ENCODE measurements around the gene BBS9.
"Not testable (repeated sequence)": the region's sequence is repeated elsewhere in the genome, so short reads cannot be mapped to it uniquely, and the experiment has no call there.

BBS9 gene

DNA sequence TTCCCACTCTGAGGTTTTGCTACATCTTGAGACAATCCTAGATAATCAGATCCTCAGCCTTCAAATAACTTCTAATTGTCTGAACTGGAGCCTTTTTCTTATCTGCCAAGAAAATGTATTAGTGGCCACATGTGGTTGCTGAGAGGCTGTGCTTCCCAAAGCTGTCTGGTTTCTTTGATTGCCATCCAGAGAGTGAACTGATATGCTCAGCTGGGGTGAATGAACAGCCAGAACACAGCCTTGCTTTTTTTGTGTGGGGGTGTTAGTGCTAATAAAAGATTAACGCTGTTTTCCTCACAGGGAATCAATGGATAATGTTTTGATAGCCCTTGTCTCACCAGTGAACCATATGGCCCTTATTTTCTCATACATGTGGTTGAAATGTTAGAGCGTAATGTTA, 66.9 kb downstream of the BBS9 start:
- DNase-seq (ENCODE audit: low read depth) = no peak

DNA sequence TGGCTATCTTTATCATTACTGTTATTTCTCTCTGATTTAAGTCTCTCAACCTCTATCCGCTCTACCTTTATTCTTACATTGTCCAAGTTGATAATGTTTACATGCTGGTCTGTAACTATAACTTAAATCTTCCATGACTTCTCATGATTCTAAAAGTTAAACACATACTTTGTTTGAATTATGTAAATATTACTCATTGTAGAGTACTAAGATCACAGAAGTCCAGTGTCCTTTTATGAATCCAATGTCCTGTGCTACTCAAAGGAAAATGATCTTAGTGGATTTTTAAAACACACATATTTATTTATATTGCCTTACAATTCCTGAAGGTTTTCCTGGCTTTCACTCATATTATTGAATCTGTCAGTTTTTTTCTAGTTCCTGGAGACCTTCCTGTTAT, 70.9 kb downstream of the BBS9 start:
- DNase-seq (ENCODE audit: low read depth) = no peak

DNA sequence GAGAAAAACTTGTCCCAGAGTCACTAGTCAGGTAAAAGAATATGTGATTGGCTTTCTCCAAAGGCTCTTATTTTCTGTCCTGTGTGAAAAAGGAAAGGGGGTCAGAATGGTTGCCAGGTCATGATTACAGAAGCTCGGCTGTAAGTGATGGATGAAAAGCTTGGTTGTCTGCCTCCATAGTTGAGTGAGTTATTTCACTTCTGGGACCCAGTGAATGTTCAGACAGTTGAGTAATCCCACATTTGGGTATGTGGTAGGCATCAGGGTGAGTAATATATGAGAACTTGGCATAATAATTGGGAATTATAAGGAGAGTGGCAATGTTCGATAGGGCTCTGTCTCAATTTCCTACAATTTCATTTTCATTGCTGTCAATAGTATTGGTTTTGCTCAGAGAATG, 72.5 kb downstream of the BBS9 start:
- DNase-seq (ENCODE audit: low read depth) = no peak

DNA sequence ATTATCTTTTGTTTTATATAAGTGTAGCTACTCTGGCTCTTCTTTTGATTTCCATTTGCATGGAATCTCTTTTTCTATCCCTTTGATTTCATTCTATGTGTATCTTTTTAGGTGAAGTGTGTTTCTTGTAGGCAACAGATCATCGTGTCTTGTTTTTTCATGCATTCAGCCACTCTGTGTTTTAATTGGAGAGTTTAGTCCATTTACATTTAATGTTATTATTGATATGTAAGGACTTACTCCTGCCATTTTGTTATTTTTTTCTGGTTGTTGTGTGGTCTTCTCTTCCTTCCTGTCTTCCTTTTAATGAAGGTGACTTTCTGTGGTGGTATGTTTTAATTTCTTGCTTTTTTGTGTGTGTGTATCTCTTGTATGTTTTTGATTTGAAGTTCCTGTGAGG, 81.6 kb downstream of the BBS9 start:
- no peak for DNase-seq (ENCODE audit: low read depth)

DNA sequence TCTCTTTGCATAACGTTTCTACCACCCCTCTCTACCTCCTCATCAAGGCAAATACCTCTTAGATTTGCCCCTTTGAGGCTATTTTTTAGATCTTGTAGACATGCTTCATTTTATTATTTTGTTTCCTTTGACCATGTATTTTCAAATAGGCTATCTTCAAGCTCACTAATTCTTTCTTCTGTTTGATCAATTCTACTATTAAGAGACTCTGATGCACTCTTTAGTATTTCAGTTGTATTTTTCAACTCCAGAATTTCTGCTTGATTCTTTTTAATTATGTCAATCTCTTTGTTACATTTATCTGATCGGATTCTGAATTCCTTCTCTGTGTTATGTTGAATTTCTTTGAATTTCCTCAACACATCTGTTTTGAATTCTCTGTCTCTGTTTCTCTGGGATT, 82.8 kb downstream of the BBS9 start:
- no peak for DNase-seq (ENCODE audit: low read depth)

DNA sequence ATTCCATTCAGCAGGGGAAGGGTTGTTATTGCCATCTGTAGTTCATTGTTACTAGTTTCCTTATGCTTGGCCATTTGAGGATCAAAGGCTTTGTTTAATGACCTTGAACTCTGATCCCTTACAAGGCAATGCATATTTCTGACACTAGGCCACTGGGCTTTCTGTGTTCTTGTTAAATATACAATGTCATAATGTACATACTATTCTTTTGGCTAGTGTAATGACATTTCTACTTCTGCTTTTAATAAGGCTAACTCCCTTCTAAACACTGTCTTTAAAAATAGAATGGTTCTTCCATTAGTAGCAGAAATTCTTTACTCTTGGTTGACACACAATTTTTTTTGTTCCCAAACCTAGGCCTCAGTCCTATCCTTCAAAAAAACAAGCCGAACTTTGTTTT, 86.6 kb downstream of the BBS9 start:
- DNase-seq (ENCODE audit: low read depth) = no peak

DNA sequence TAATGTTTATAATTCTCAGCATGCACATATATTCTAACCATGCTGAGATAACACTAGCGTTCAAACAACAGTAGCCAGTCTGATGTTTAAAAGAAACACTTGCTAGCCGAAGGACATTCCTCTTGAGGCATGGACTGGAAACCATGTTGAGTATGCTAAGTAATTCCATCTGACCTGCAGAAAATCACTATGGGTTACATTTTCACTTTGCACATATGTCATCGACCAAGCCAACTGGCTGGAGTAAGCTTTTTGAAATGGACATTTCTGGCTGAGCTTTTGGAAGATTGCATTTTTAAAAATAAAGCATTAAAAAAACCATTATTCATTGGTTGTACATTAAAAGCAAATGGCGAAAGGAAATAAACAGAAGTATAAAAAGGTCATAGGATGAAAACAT, 88.2 kb downstream of the BBS9 start:
- DNase-seq (ENCODE audit: low read depth) = no peak

DNA sequence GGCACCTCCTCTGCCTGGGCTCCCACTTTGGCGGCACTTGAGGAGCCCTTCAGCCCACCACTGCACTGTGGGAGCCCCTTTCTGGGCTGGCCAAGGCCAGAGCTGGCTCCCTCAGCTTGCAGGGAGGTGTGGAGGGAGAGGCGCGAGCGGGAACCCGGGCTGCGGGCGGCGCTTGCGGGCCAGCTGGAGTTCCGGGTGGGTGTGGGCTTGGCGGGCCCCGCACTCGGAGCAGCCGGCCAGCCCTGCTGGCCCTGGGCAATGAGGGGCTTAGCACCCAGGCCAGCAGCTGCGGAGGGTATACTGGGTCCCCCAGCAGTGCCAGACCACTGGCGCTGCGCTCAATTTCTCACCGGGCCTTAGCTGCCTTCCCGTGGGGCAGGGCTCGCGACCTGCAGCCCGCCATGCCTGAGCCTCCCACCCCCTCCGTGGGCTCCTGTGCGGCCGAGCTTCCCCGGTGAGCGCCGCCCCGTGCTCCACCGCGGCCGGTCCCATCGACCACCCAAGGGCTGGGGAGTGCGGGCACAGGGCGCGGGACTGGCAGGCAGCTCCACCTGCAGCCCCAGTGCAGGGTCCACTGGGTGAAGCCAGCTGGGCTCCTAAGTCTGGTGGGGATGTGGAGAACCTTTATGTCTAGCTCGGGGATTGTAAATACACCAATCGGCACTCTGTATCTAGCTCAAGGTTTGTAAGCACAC, 89.6 kb downstream of the BBS9 start:
- DNase-seq (ENCODE audit: low read depth) = not testable (repeated sequence)

DNA sequence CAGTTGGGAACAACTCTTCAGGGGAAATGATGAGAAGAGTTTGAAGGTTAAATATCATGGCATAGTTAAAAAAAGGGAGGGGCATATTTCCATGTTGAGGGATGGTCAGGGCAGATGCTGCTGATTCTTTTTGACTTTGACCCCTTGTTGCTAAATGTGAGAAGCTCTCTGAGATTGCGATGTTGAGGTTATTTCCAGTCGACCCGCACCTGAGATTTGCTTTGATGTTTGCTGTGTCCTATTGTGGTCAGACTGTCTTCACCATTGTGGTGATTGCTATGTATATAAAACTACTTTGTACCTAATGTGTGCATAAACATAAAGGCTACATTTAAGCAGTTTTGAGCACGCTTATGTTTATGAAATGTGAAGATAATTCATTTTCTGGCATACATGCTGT, 90.9 kb downstream of the BBS9 start:
- DNase-seq (ENCODE audit: low read depth) = no peak

DNA sequence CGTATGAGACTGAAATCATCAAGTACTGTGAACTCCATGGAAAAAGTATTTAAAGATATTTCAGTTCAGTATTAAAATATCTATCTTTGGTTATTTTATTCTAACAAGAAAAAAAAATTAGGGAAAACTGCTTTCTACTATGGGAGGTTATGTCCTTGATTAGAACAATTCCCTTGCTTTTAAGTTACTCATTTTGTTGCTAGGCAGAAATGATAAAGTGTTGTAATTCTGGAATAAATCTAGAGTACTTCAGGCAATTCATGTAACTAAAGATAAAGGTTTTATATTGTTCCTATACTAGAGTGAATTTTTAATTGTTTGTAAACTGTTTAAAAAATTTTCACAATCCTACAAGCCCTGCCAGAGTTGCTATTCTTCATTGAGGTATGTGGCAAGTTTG, 92.0 kb downstream of the BBS9 start:
- DNase-seq (ENCODE audit: low read depth) = no peak

DNA sequence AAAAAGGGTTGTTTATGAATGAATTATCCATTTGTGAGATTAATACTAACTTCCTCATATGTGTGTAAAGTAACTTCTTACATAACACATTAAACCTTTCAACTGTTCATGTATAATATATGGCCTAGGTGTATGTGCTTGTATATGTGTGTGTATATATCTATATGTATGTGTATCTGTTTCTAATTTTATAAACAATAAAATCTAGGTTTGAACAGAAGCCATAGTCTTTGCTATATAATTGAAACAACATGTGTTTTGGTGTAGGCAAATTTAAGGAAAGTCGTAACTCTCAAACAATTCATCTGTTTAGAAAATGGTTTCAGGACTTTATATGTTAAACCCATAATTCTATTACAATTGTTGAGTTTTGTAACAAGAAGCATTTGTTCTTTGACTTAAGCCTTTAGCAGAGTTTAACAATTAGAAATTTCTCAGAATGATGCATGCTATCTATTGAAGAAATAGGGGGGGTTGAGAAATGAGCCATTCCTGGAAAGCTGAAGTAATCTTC, 103.3 kb downstream of the BBS9 start:
- no peak for DNase-seq (ENCODE audit: low read depth)

DNA sequence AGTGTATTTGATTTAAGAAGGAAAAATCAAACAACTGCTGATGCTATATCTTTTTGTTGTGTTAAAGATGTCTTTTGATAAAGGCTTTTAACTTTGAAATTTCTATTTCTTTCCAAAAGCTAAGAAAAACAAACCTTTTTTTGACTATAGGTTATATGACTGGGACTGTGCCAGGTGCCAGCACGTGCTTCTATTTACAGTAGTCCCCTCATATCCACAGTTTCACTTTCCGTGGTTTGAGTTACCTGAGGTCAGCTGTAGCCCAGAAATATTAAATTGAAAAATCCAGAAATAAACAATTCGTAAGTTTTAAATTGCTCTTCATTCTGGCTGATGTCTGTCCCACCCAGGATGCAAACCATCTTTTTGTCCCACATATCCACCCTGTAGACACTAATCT, 104.3 kb downstream of the BBS9 start:
- no peak for DNase-seq (ENCODE audit: low read depth)

DNA sequence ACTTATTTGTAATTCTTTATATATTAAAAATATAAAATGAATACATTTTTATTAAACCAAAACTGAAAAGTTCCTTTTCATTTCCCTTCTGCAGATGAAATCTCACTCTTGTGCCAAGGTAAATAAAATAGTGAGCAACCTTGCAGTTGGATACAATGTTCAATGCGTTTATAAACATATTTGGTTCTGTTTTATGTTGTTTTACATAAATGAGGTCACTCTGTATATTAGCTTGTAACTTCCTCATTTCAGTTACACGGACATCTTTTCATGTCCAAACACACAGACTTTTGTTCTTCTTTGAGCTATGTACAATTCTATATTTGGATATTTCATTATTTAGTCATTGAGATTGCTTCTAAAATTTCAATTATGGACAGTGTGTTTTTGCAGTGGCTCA, 107.7 kb downstream of the BBS9 start:
- no peak for DNase-seq (ENCODE audit: low read depth)

DNA sequence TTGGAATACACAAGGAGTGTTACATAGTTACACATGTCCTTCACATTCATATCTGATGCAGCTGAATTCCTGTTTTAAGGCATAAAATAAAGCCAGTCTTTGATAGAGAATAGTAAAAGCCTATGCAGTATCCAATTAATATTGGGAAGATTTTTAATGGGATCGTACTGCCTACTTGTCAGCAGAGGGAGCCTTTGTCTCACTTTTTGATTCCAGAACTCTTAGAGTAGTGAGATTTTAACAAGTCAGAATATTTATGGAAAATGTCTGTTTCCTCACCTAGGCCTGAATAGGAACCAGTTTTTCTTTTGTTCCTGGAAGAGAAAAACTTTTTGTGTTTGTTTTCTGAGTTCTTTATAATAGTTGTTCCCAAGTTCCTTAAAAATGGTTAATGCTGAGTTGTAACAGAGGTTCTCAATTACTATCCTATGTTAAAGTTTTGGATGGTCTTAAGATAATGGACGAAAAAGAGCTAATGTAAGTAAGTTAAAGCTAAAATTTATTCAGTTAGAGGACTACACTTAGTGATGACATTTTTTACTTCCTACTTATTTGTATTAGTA, 114.0 kb downstream of the BBS9 start:
- no peak for DNase-seq (ENCODE audit: low read depth)

DNA sequence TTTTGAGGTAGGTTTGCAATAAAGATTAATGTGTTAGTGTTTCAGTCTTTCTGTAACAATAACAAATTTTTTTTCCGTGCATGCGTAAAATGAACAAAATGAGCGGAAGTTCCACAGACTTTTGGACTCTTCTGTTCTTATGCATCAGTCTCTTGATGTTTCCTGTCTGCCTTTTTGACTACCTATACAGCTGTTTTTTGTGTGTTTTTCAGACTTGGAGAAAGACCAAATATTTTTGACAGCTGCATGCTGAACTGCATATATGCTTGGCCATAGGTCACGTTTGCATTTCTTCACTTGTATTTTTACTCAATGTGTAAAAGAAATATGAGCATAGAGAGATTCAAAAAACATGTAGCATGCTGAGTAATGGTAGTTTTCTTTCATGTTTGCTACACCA, 119.3 kb downstream of the BBS9 start:
- no peak for DNase-seq (ENCODE audit: low read depth)

DNA sequence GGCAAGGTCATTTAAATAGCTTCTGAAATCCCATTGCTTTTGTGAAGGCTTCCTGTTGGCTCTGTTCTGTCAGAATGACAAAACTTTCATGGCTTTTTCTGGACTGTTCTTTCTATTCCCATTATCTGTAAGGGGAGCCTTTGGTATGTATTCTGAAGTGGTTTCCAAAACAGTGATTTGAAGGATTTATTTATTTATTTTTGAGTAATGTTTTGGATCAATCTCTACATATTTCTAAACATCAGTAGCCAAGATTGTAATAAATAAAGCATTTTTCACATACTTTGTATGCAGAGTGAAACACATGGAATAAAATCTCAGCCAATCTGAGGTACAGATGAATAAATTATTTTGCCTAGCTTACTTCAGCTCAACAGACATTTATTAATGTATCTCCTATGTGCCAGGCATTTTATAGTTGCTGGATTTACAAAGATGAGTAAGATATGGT, 121.1 kb downstream of the BBS9 start:
- DNase-seq (ENCODE audit: low read depth) = no peak

DNA sequence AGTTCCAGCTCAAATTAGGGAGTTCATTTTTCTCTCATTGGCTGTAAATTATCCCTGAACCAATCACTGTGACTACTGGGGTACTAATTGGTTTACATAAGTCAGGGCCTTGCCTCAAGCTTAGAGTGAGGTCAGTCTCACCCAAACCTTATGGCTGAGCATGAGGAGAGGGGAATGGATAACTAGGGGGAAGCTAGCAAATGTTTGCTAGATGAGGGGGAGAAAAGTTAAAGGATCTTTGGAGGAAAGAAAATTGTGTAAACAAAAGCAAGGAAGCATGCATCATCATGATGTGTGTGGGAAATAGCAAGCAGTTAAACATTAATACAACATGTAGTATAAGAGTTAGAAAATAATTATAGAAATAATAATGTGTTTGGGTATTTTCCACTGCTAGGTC, 121.9 kb downstream of the BBS9 start:
- no peak for DNase-seq (ENCODE audit: low read depth)

DNA sequence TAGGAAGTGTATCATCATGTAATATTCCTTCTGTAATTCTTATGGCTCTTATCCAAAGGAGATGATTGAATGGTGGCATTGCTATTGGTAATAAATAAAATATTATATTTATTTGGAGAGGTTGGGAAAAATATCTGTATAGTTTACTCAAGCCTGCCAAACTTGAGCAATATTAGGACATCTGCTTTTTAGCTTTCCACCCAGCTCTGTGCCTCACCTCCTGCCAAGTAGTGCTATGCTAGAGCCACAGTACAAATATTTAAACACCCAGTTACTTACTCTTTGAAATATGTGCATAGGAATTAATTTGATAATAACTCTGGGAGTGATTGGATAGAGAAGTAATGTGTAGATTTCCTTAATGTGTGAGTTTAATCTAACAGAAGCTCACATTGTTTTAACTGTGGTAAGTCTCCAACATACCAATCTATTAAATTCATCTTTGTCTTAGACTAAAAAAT, 129.2 kb downstream of the BBS9 start:
- DNase-seq (ENCODE audit: low read depth) = no peak

DNA sequence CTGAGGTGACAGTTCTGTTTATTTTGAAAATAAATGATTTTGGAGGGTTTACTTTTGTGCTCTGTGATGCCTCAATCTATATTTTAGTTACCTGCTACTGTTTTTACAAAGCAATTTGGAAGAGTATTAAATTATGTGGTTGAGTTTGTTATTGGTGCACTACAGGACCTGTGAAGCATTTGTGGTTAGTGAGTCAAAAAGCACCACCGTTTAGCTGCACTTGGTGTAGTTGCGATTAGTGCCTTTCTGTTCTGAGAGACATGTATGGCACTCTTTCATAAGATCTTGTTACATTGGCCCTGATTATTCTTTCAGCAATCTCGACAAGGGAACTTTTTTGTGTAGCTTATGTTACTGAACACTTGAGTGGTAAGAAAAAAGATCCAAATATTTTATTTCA, 132.2 kb downstream of the BBS9 start:
- DNase-seq (ENCODE audit: low read depth) = no peak

DNA sequence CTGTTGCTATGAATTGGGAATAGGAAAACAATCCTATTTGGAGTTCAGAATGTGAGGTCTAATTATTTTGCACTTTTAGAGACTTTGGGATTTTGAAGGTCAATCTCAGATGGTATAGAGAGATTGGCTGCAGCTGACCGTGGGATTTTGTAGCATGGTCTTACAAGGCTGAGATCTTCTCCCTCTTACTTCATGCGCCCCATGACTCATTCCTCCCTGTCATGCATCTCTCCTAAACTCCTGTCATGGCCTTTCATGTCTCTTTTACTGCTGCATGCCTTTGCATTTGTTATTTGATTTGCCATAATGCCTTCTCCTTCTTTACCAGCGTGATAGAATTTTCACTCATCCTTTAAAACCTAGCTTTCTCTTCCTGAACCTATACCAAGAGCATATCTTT, 133.1 kb downstream of the BBS9 start:
- DNase-seq (ENCODE audit: low read depth) = no peak

DNA sequence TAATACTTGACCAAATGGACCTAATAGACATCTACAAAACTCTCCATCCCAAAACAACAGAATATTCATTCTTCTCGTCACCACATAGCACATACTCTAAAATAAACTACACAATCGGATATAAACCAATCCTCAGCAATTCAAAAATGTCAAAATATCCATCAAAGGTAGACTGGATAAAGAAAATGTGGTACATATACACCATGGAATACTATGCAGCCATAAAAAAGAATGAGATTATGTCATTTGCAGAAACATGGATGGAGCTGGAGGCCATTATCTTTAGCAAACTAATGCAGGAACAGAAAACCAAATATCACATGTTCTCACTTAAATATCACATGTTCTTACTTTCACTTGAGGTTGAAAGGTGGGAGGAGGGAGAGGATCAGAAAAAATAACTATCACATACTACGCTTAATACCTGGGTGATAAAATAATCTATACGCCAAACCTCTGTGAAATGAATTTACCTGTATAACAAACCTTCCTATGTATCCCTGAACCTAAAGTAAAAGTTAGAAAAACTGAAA, 142.5 kb downstream of the BBS9 start:
- DNase-seq (ENCODE audit: low read depth) = not testable (repeated sequence)

DNA sequence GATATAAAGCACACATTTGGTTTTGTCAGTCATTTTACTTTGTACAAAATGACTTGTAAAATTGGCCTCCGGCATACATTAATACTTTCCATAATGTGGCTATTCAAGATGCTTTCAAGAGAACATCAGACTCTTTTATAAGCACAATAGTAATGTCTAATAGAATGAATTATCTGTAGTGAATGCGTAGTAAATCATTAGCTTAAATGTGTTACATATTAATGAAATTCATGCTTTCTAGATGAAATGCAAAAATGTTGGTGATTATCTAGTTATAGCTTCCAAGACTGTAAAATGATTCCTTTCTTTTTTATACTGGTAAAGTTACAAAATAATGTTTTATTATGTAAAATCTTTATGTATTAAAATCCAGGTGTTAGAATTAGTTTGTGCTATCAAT, 144.0 kb downstream of the BBS9 start:
- DNase-seq (ENCODE audit: low read depth) = no peak

DNA sequence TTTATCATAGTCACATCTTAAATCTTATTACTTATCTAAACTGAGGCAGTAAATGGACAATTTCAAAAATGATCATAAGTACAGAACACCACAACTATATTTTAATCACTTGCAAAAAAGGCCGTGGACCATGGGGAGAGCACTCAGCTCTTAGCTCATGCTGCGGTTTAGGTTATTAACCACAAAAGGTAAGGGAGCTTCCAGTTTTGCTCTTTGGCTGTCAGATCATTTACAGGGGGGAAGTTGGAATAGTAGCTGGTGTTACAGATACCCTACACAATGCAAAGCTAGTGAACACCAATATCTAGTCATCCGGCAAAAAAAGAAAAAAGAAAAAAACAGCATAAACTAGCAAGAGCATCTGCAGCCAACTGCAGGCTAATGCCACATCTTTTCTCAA, 147.0 kb downstream of the BBS9 start:
- DNase-seq (ENCODE audit: low read depth) = no peak

DNA sequence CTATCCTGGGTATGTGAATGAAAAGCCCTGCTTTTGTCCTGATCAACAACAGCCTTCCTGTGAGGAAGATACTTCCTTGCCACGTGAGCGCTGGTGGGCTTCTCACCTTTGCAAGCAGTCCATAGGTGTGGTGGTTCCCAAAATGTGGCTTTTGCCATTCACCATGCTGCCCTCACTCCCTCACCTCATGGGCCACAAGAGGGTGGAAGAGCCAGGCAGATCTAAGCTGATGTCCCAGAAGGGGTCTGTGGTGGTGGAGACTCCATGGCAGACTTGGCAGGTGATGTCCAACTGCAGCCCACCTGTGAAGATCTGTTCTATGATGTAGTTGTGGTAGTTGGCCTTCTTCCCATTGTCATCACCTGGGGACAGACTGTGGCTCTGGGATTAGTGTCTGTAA, 147.4 kb downstream of the BBS9 start:
- no peak for DNase-seq (ENCODE audit: low read depth)
